ENCODE measurements around the gene CLASRP. TPM values are rescaled to one million over a fixed set of nuclear protein-coding genes. Genes with fewer than 3 reads are reported as not detected.

The CLASRP gene
- polyA plus RNA-seq, 1 donor (not counting 4 experiments of a cell fraction or from before 2014, with no cell fraction given) = 21.4 TPM

DNA sequence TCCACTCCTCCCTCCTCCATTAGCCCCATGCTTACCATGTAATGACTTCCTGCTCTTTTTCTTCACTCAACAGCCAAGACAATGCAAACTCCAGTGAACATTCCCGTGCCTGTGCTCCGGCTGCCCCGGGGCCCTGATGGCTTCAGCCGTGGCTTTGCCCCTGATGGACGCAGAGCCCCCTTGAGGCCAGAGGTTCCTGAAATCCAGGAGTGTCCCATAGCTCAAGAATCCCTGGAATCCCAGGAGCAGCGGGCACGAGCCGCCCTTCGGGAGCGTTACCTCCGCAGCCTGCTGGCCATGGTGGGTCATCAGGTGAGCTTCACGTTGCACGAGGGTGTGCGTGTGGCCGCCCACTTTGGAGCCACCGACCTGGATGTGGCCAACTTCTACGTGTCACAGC lies 51.2 kb downstream of the CLASRP start:
- no peak overlapping the region for H2AFZ ChIP-seq (ENCODE audit: control insufficient read depth, low read length)
- TF ChIP-seq EZH2 (IDR thresholded peaks at IDR 0.05; ENCODE audit: low read length) = no peak
- TF ChIP-seq, protein P1, sequence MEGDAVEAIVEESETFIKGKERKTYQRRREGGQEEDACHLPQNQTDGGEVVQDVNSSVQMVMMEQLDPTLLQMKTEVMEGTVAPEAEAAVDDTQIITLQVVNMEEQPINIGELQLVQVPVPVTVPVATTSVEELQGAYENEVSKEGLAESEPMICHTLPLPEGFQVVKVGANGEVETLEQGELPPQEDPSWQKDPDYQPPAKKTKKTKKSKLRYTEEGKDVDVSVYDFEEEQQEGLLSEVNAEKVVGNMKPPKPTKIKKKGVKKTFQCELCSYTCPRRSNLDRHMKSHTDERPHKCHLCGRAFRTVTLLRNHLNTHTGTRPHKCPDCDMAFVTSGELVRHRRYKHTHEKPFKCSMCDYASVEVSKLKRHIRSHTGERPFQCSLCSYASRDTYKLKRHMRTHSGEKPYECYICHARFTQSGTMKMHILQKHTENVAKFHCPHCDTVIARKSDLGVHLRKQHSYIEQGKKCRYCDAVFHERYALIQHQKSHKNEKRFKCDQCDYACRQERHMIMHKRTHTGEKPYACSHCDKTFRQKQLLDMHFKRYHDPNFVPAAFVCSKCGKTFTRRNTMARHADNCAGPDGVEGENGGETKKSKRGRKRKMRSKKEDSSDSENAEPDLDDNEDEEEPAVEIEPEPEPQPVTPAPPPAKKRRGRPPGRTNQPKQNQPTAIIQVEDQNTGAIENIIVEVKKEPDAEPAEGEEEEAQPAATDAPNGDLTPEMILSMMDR (optimal IDR thresholded peaks at IDR 0.05 in 1 of 3, IDR thresholded peaks at IDR 0.05 in 1 of 3, conservative IDR thresholded peaks at IDR 0.05 in 1 of 3; ENCODE audit: extremely low read depth in 1 of 3, insufficient read depth in 2 of 3, low read length in 3 of 3) = no peak
- DNase-seq (ENCODE audit: low read depth, low spot score) (no peak), FAIRE-seq (no peak)
- dilution Hi-C loops (cut with MboI; ENCODE audit: extremely low pct_ligation_motif_present, low sequenced_read_pairs) = no loop called here
- H3K4me2 ChIP-seq (ENCODE audit: control insufficient read depth, extremely low read depth, insufficient read depth, low read depth, low read length) = no peak overlapping the region
- H3K27ac ChIP-seq (ENCODE audit: control insufficient read depth, insufficient read depth, low read length) = no peak overlapping the region
- H3K9me3 ChIP-seq (ENCODE audit: control insufficient read depth, low read depth, low read length) = no peaks in the 10 kb centered on the region
- H3K9ac ChIP-seq (ENCODE audit: control insufficient read depth, extremely low read depth, insufficient read depth, low read length) = no peak overlapping the region
- peaks cover 8 to 11% of the 10 kb centered on the region in 2 experiments for H3K36me3 ChIP-seq (ENCODE audit: control insufficient read depth in 2 of 2, extremely low read depth in 1 of 2, insufficient read depth in 2 of 2, low read length in 2 of 2)
- no peaks in the 10 kb centered on the region for H3K27me3 ChIP-seq (ENCODE audit: control insufficient read depth, extremely low read depth, insufficient read depth, low read length)
- H3K4me1 ChIP-seq (ENCODE audit: control insufficient read depth, extremely low read depth, insufficient read depth, low read length) = peaks cover 23% of the 10 kb centered on the region
- H4K20me1 ChIP-seq (ENCODE audit: control insufficient read depth, extremely low read depth, insufficient read depth, low read length) = no peaks in the 10 kb centered on the region
- peaks cover 37% of the 10 kb centered on the region for H3K79me2 ChIP-seq (ENCODE audit: control insufficient read depth, insufficient read depth, low read length)
- H3K9me1 ChIP-seq (ENCODE audit: control insufficient read depth, extremely low read depth, insufficient read depth, low read length) = peaks cover 2% of the 10 kb centered on the region
- H3K4me3 ChIP-seq (ENCODE audit: control insufficient read depth in 2 of 3, extremely low read depth in 1 of 3, insufficient read depth in 2 of 3, low read depth in 1 of 3, low read length in 3 of 3) = no peak overlapping the region

DNA sequence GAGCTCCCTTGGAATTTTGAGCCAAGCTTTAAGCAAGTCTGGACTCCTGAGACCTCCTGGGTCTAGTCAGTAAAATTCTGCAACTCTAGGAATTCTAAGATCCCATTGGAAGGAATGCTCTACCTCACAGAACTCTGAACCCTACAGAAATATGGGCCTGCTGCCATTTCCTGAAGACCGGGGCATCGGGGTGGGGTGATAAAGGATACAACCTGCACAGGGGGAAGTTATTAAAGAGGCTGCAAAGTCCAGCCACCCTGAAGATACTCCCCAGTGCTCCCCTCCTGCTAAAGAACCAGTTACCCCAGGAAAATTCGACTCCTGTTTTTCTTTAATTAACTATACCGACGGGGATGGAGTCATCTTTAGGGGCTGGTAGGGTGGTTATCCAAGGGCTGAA lies 51.8 kb downstream of the CLASRP start:
- peaks cover 25% of the 10 kb centered on the region for H3K4me1 ChIP-seq (ENCODE audit: control insufficient read depth, extremely low read depth, insufficient read depth, low read length)
- peak overlapping the region in 1 of 3 experiments; percentile 96 for H3K4me3 ChIP-seq (ENCODE audit: control insufficient read depth in 2 of 3, extremely low read depth in 1 of 3, insufficient read depth in 2 of 3, low read depth in 1 of 3, low read length in 3 of 3)
- H3K4me2 ChIP-seq (ENCODE audit: control insufficient read depth, extremely low read depth, insufficient read depth, low read depth, low read length) = peak overlapping the region; percentile 97

More for the DNA sequence above, 51.8 kb downstream of the CLASRP start:
- dilution Hi-C loops (cut with MboI; ENCODE audit: extremely low pct_ligation_motif_present, low sequenced_read_pairs) = no loop called here
- Histone ChIP-seq H3K36me3 (ENCODE audit: control insufficient read depth in 2 of 2, extremely low read depth in 1 of 2, insufficient read depth in 2 of 2, low read length in 2 of 2) (peaks cover 8 to 11% of the 10 kb centered on the region in 2 experiments), H3K9me3 (ENCODE audit: control insufficient read depth, low read depth, low read length) (no peaks in the 10 kb centered on the region), H4K20me1 (ENCODE audit: control insufficient read depth, extremely low read depth, insufficient read depth, low read length) (no peaks in the 10 kb centered on the region), H3K27me3 (ENCODE audit: control insufficient read depth, extremely low read depth, insufficient read depth, low read length) (no peaks in the 10 kb centered on the region), H2AFZ (ENCODE audit: control insufficient read depth, low read length) (no peak overlapping the region), H3K9ac (ENCODE audit: control insufficient read depth, extremely low read depth, insufficient read depth, low read length) (peak overlapping the region; percentile 91), H3K9me1 (ENCODE audit: control insufficient read depth, extremely low read depth, insufficient read depth, low read length) (peaks cover 2% of the 10 kb centered on the region), H3K27ac (ENCODE audit: control insufficient read depth, insufficient read depth, low read length) (peak overlapping the region; percentile 85), H3K79me2 (ENCODE audit: control insufficient read depth, insufficient read depth, low read length) (peaks cover 38% of the 10 kb centered on the region)
- FAIRE-seq (no peak), DNase-seq (ENCODE audit: low read depth, low spot score) (no peak)
- no peak for TF ChIP-seq EZH2 (IDR thresholded peaks at IDR 0.05; ENCODE audit: low read length)
- TF ChIP-seq, protein P1 (optimal IDR thresholded peaks at IDR 0.05 in 1 of 3, IDR thresholded peaks at IDR 0.05 in 1 of 3, conservative IDR thresholded peaks at IDR 0.05 in 1 of 3; ENCODE audit: extremely low read depth in 1 of 3, insufficient read depth in 2 of 3, low read length in 3 of 3) = no peak
